Right forelimb (tissue), 1 donor: ENCODE data around the gene COL5A3.
"Not testable (repeated sequence)": the region's sequence is repeated elsewhere in the genome, so short reads cannot be mapped to it uniquely, and the experiment has no call there.

ENCODE experiments used
- DNase-seq: peaks from one replicate; pipeline ENCODE4 v3.0.0-alpha.2; 2018

Gene COL5A3

GRCh38 chr19:9935506-9936325 lies 74.6 kb downstream of the COL5A3 start:
- no peak for DNase-seq

GRCh38 chr19:9934132-9934950 lies 76.0 kb downstream of the COL5A3 start:
- DNase-seq, result peak; percentile 86

- no peak for DNase-seq
These were observed 77.5 kb downstream of the COL5A3 start for GRCh38 chr19:9932835-9933234.

GRCh38 chr19:9931629-9932028 lies 78.7 kb downstream of the COL5A3 start:
- DNase-seq, result no peak

GRCh38 chr19:9923440-9923839 lies 86.9 kb downstream of the COL5A3 start:
- no peak for DNase-seq

GRCh38 chr19:9922782-9923379 lies 87.4 kb downstream of the COL5A3 start:
- DNase-seq, result not testable (repeated sequence)

GRCh38 chr19:9917321-9917720 lies 93.0 kb downstream of the COL5A3 start:
- DNase-seq, result peak; percentile 55

GRCh38 chr19:9916719-9917118 lies 93.6 kb downstream of the COL5A3 start:
- DNase-seq, result no peak

GRCh38 chr19:9914315-9915207 lies 95.7 kb downstream of the COL5A3 start:
- peak; percentile 87 for DNase-seq

GRCh38 chr19:9914001-9914314 lies 96.3 kb downstream of the COL5A3 start:
- peak; percentile 52 for DNase-seq

- peak; percentile 54 for DNase-seq
These were observed 96.9 kb downstream of the COL5A3 start for GRCh38 chr19:9913237-9914000.

- no peak for DNase-seq
These were observed 97.6 kb downstream of the COL5A3 start for GRCh38 chr19:9912551-9913236.

GRCh38 chr19:9911524-9912185 lies 98.6 kb downstream of the COL5A3 start:
- no peak for DNase-seq

- DNase-seq, result no peak
These were observed 99.7 kb downstream of the COL5A3 start for GRCh38 chr19:9910625-9911024.
